Glutamatergic neuron (in vitro differentiated cells): ENCODE results near the gene GJB4. TPM values are rescaled to one million over a fixed set of nuclear protein-coding genes. Genes with fewer than 3 reads are reported as not detected.

ENCODE experiments used
- DNase-seq: peaks from one replicate; pipeline ENCODE4 v3.0.0; 2022
- H3K27ac Mint-ChIP-seq: one replicate; pipeline ENCODE4 v1.8.0; 2020; ENCODE audit warnings: mild to moderate bottlenecking, mixed read lengths, inconsistent platforms; ENCODE audit not compliant: unreplicated experiment
- H3K27me3 Mint-ChIP-seq: one replicate; pipeline ENCODE4 v1.8.0; 2020; ENCODE audit warnings: mild to moderate bottlenecking, moderate library complexity, mixed read lengths, inconsistent platforms; ENCODE audit not compliant: unreplicated experiment
- H3K36me3 Mint-ChIP-seq: one replicate; pipeline ENCODE4 v1.8.0; 2020; ENCODE audit warnings: mild to moderate bottlenecking, mixed read lengths, inconsistent platforms; ENCODE audit not compliant: unreplicated experiment
- H3K4me1 Mint-ChIP-seq: one replicate; pipeline ENCODE4 v1.8.0; 2020; ENCODE audit warnings: mild to moderate bottlenecking, low read depth, mixed read lengths, inconsistent platforms; ENCODE audit not compliant: unreplicated experiment
- H3K4me3 Mint-ChIP-seq: one replicate; pipeline ENCODE4 v1.8.0; 2020; ENCODE audit warnings: mild to moderate bottlenecking, mixed read lengths, inconsistent platforms; ENCODE audit not compliant: unreplicated experiment
- H3K9me3 Mint-ChIP-seq: one replicate; pipeline ENCODE4 v1.8.0; 2020; ENCODE audit warnings: mild to moderate bottlenecking, moderate library complexity, mixed read lengths, inconsistent platforms; ENCODE audit not compliant: unreplicated experiment
- CTCF ChIP-seq: fragments of 200-600 bp; sonication (generic); IDR thresholded peaks from one replicate; pipeline ENCODE4 v1.5.0; 2021; ENCODE audit not compliant: partially characterized antibody, unreplicated experiment
- long read RNA-seq: library from polyadenylated mRNA; unstranded; transcript quantifications from one replicate; pipeline ENCODE4 v2.0.0, GENCODE V29; 2020; ENCODE audit not compliant: unreplicated experiment
- total RNA-seq: library from RNA; stranded (reverse); fragmentation: NEBNext Ultra II Directional; extraction: Animal tissue kit (Norgen Biotek cat#: 25700); gene quantifications from one replicate; pipeline ENCODE4 v1.2.1, GENCODE V29; 2021; ENCODE audit not compliant: unreplicated experiment

Gene GJB4
- not detected for total RNA-seq
- long read RNA-seq: 0 reads

DNA sequence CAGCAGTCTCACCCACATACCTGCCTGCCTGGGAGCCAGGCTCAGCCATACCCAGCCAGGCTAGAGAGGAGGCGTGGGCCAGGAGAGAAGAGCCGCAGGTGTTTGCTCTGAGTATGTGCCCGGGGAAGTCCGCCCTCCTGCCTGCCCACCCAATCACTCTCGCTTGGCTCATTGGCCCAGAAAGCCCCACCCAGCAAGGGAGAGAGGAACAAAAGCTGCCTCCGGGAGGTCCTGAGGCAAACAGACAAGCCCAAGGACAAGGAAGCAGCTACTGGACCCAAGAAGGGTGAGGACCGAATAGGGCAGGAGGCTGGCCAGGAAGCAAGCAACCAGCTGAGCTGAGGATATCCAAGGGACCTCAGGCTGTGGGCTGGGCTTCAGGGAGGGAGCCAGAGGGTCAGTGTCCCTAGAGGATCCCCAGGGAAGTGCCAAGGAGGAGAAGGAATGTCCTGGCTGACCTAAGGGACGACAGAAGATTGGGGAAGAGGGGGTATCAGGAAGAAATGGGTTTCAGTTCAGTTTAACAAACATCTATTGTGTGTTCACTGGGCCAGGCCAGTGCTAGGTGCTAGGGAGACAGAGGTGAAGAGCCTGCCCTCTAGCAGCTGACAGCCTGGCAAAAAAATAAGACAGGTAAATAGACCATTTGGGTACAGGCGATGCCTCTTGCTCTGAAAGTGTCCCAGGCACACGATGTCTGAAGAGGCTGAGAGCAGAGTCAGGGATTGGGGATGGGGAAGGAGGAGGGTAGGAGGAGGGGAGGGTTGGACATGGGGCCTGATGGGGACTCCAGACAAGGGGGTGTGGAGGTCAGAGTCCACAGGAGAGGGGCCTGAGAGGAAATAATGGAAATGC, at the start of gene GJB4:
GJB4 (plus strand) TSS at position 238 of the 855 bp plus-strand sequence. CDS start 1,515 bp downstream, outside the sequence.
- no peak for TF ChIP-seq CTCF
- no peak for DNase-seq
- peaks cover 3% of the 10 kb centered on the region for H3K36me3 Mint-ChIP-seq
- H3K27ac Mint-ChIP-seq: no peak within 1 kb of the TSS
- H3K4me3 Mint-ChIP-seq: no peak within 1 kb of the TSS
- no peaks in the 10 kb centered on the region for H3K4me1 Mint-ChIP-seq
- H3K9me3 Mint-ChIP-seq: peaks cover 2% of the 10 kb centered on the region
- peaks cover 2% of the 10 kb centered on the region for H3K27me3 Mint-ChIP-seq

GRCh38 chr1:34710812-34711211, 48.7 kb upstream of the GJB4 start:
- Mint-ChIP-seq H3K36me3 (no peaks in the 10 kb centered on the region), H3K27me3 (peaks cover 4% of the 10 kb centered on the region), H3K4me3 (no peak overlapping the region), H3K9me3 (no peaks in the 10 kb centered on the region), H3K4me1 (peaks cover under 1% of the 10 kb centered on the region), H3K27ac (peak overlapping the region; percentile 14)
- no peak for TF ChIP-seq CTCF
- no peak for DNase-seq

- Mint-ChIP-seq H3K27ac (no peak overlapping the region), H3K9me3 (no peaks in the 10 kb centered on the region), H3K4me3 (no peak overlapping the region), H3K4me1 (no peaks in the 10 kb centered on the region), H3K27me3 (peaks cover 4% of the 10 kb centered on the region), H3K36me3 (no peaks in the 10 kb centered on the region)
- TF ChIP-seq CTCF: no peak
- DNase-seq: no peak
Measured at GRCh38 chr1:34711485-34711884, 48.1 kb upstream of the GJB4 start.

GRCh38 chr1:34712007-34712688, 47.4 kb upstream of the GJB4 start:
- no peaks in the 10 kb centered on the region for H3K9me3 Mint-ChIP-seq
- H3K27ac Mint-ChIP-seq: no peak overlapping the region
- DNase-seq: no peak
- no peak overlapping the region for H3K4me3 Mint-ChIP-seq
- H3K36me3 Mint-ChIP-seq: no peaks in the 10 kb centered on the region
- H3K4me1 Mint-ChIP-seq: no peaks in the 10 kb centered on the region
- peaks cover 4% of the 10 kb centered on the region for H3K27me3 Mint-ChIP-seq
- TF ChIP-seq CTCF: no peak

GRCh38 chr1:34713443-34713842, 46.1 kb upstream of the GJB4 start:
- Mint-ChIP-seq H3K4me1 (no peaks in the 10 kb centered on the region), H3K9me3 (peaks cover under 1% of the 10 kb centered on the region), H3K4me3 (no peak overlapping the region), H3K27ac (no peak overlapping the region), H3K36me3 (no peaks in the 10 kb centered on the region), H3K27me3 (peaks cover 4% of the 10 kb centered on the region)
- TF ChIP-seq CTCF: no peak
- DNase-seq: no peak
